Spleen (tissue), 11 donors: Measurements from ENCODE around the gene CD300LG. TPM values are rescaled to one million over a fixed set of nuclear protein-coding genes. Genes with fewer than 3 reads are reported as not detected.

Experiments used
- DNase-seq: peaks from one replicate; pipeline ENCODE4 v3.0.0-alpha.2; 2020
- H3K27ac ChIP-seq, 8 donors: fragments of 200-600 bp; sonication (generic) in 7 of 8; 1 replicate in 4 of 8; 2 replicates in 4 of 8; pipeline versions ENCODE4 v1.5.0 to v1.8.0; 2016 to 2021; ENCODE audit warnings: inconsistent platforms in 4 of 8, mild to moderate bottlenecking in 4 of 8, moderate library complexity in 1 of 8
- H3K27me3 ChIP-seq, 7 donors: fragments of 200-600 bp; sonication (generic) in 6 of 7; replicated peaks in 1 of 7; 1 replicate in 4 of 7; 2 replicates in 3 of 7; pipeline versions ENCODE4 v1.5.0 to v1.8.0; 2016 to 2021; ENCODE audit warnings: inconsistent platforms in 3 of 7, mild to moderate bottlenecking in 1 of 7
- H3K36me3 ChIP-seq, 6 donors: fragments of 200-600 bp; sonication (generic) in 5 of 6; 1 replicate in 4 of 6; 2 replicates in 2 of 6; pipeline versions ENCODE4 v1.5.0 to v1.8.0; 2016 to 2021; ENCODE audit warnings: inconsistent platforms in 2 of 6
- H3K4me1 ChIP-seq, 6 donors: fragments of 200-600 bp; sonication (generic) in 5 of 6; 1 replicate in 3 of 6; 2 replicates in 3 of 6; pipeline versions ENCODE4 v1.5.0 to v1.8.0; 2016 to 2021; ENCODE audit warnings: inconsistent platforms in 3 of 6
- H3K4me3 ChIP-seq, 8 donors: fragments of 200-600 bp; sonication (generic) in 7 of 8; 1 replicate in 4 of 8; 2 replicates in 4 of 8; pipeline versions ENCODE4 v1.5.0 to v1.8.0; 2016 to 2021; ENCODE audit warnings: inconsistent platforms in 4 of 8, mild to moderate bottlenecking in 4 of 8, moderate library complexity in 2 of 8
- H3K9me3 ChIP-seq, 8 donors: fragments of 200-600 bp; sonication (generic) in 7 of 8; 1 replicate in 4 of 8; 2 replicates in 4 of 8; pipeline versions ENCODE4 v1.5.0 to v1.8.0; 2016 to 2021; ENCODE audit warnings: inconsistent platforms in 4 of 8
- POLR2A ChIP-seq, 3 donors: fragments of 450-650 bp; IDR thresholded peaks; one replicate each; pipeline ENCODE4 v1.5.1; 2017; ENCODE audit warnings: antibody characterized with exemption in 3 of 3, mild to moderate bottlenecking in 1 of 3
- POLR2AphosphoS5 ChIP-seq, 3 donors: sonication (generic); formaldehyde crosslinking; IDR thresholded peaks; one replicate each; pipeline ENCODE4 v1.5.1; 2017; ENCODE audit warnings: antibody characterized with exemption in 3 of 3
- WGBS, 5 donors: extraction: QIAGEN DNeasy Blood & Tissue Kit in 3 of 5; methylation state at CpG; one replicate each; pipeline versions ENCODE4 v1.1.5 to v1.1.7; 2013 to 2018; 5-methylcytosine and 5-hydroxymethylcytosine counted together
- intact Hi-C: fragments of 100-400 bp; cut with DNase I; formaldehyde crosslinking; loops from one replicate; pipeline ENCODE4 v1.15.0; 2023; ENCODE audit warnings: low total_unique reads
- polyA plus RNA-seq, 3 donors: library from polyadenylated mRNA; stranded (reverse); fragments of 200-250 nt; gene quantifications; one replicate each; pipeline ENCODE4 v1.2.1, GENCODE V29; 2013
- total RNA-seq, 7 donors: library from RNA; depleted of rRNA in 3 of 7; stranded (reverse); fragments of >200 nt in 3 of 7; fragmentation: NEBNext Ultra II Directional in 4 of 7; extraction: Animal tissue kit (Norgen Biotek cat#: 25700) in 4 of 7; gene quantifications; one replicate each; pipeline versions ENCODE4 v1.1.0 to v1.2.1, GENCODE V29; 2016 to 2021
- TF ChIP-seq, protein P1 (sequence below), 11 experiments: fragments of 200-600 bp in 7 of 11; fragments of 450-650 bp in 4 of 11; sonication (generic) in 4 of 11; IDR thresholded peaks in 8 of 11; conservative IDR thresholded peaks in 3 of 11; 1 replicate in 7 of 11; 2 replicates in 4 of 11; pipeline versions ENCODE4 v1.4.0 to v1.8.0; 2016 to 2021; ENCODE audit warnings: antibody characterized with exemption in 11 of 11, inconsistent platforms in 4 of 11, mild to moderate bottlenecking in 1 of 11
- donor health status: healthy with polysubstance abuse.
- donor health status: DM: no; HTN: no; CAD: no; lungs with moderate emphysema.
- donor health status: DM: no; HTN: no; CAD: no.
- donor health status: Bipolar disorder and iron deficiency.
- donor health status: healthy.
- donor health status: DM: no; HTN: no; CAD: no.
- donor health status: DM: yes; HTN: yes; CAD: no.

CD300LG gene
- total and polyA plus RNA-seq, 10 donors: 0.33 to 5.3 (median 2.2) TPM

DNA sequence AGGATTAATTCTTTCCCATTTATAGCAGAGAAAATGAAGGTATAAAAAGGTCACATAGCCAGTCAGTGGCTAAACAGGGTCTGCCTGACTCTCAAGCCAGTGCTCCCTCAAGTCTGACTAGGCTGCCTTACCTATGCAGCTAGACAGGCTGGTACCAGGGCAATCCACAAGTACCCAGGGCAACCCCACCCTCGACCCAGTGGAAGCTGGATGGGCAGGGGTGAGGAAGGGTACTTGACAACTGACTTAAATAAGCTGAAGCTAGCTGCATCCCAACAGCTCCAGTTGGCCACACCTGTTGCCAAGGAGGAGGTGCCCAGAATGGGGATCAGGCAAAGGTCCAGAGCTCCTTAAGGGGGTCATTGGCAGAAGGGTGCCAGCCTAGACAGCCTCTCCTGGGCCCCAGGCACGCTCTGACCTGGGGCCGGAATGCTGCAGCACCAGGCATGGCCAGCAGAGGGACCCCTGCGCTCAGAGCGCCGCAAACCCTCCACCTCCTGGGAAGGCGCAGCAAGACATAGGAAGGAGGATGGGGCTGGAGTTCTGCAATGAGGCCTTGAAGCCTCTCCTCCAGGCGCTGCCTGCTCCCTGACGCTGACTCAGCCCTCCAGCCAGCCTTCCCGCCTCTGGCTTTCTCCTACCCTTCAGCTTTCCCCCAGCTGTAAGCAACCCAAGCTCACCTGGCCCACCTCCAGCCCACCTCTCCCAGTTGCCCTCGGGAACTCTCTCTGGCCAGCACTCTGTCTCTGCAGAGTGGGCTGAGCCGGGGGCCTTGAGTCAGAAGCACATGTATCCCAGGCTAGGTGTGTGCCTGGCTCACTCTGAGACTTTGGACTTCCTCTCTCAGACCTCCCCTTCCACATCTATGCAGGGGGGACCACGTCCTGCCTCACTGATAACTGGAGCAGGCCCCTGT is 31.5 kb downstream of the CD300LG start:
- intact Hi-C loops: no loop called here
- Histone ChIP-seq H3K4me3 (no peak overlapping the region), H3K36me3 (no peaks in the 10 kb centered on the region), H3K27me3 (peaks cover 0 to 18% (median 0%) of the 10 kb centered on the region in 7 donors), H3K9me3 (no peaks in the 10 kb centered on the region), H3K27ac (no peak overlapping the region), H3K4me1 (peaks cover 0 to 14% (median 8%) of the 10 kb centered on the region in 6 donors)
- WGBS, 5 donors: 22 to 29% (median 24%) methylated on average over 7 to 13 of the region's 13 CpGs
- DNase-seq: peak; percentile 90
- TF ChIP-seq POLR2A (IDR thresholded peaks at IDR 0.05): no peak
- TF ChIP-seq POLR2AphosphoS5 (IDR thresholded peaks at IDR 0.05): peak in 1 of 3 donors; percentile 44
- TF ChIP-seq, protein P1, sequence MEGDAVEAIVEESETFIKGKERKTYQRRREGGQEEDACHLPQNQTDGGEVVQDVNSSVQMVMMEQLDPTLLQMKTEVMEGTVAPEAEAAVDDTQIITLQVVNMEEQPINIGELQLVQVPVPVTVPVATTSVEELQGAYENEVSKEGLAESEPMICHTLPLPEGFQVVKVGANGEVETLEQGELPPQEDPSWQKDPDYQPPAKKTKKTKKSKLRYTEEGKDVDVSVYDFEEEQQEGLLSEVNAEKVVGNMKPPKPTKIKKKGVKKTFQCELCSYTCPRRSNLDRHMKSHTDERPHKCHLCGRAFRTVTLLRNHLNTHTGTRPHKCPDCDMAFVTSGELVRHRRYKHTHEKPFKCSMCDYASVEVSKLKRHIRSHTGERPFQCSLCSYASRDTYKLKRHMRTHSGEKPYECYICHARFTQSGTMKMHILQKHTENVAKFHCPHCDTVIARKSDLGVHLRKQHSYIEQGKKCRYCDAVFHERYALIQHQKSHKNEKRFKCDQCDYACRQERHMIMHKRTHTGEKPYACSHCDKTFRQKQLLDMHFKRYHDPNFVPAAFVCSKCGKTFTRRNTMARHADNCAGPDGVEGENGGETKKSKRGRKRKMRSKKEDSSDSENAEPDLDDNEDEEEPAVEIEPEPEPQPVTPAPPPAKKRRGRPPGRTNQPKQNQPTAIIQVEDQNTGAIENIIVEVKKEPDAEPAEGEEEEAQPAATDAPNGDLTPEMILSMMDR (IDR thresholded peaks at IDR 0.05 in 8 of 11, conservative IDR thresholded peaks at IDR 0.05 in 3 of 11): peak; percentile 60 to 98 (median 94)

DNA sequence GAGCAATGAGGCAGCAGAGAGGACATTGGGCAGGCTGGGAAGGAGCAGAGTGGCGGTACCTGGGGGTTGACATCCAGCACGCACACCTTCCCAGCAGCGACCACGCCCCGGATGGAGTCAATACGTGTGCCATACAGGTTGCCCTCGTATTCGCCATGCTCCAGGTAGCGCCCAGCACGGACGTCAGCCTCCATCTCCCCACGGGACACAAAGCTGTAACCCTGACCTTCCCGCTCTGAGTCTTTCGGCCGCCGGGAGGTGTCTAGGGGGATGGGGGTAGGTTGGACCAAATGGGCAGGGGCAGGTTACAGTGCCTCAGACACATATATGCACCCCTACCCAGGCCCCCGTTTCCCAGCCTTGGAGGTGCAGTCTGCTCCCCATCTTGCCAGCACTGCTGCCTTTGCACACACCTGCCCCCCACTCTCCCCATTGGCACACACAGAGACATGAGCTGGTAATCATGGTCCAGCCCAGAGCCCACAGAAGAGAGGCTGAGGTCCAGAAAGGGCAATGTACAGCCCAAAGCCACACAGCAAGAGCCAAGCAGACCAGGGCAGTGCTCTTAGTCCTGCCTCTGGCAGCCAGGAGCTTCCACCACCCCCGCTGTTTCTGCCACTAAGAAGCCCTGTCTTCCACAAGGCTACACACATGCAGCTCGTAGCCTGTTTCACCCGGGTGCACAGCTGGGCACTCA is 32.9 kb downstream of the CD300LG start:
- no peak overlapping the region for H3K4me3 ChIP-seq
- H3K36me3 ChIP-seq: no peaks in the 10 kb centered on the region
- peaks cover 0 to 14% (median 8%) of the 10 kb centered on the region in 6 donors for H3K4me1 ChIP-seq
- no peaks in the 10 kb centered on the region for H3K9me3 ChIP-seq
- DNase-seq: peak; percentile 47
- intact Hi-C loops: no loop called here
- H3K27ac ChIP-seq: no peak overlapping the region
- WGBS, 5 donors: 84 to 90% (median 88%) methylated on average over 10 to 20 of the region's 20 CpGs
- TF ChIP-seq, protein P1 (IDR thresholded peaks at IDR 0.05 in 8 of 11, conservative IDR thresholded peaks at IDR 0.05 in 3 of 11): no peak
- TF ChIP-seq POLR2AphosphoS5 (IDR thresholded peaks at IDR 0.05) (no peak), POLR2A (IDR thresholded peaks at IDR 0.05) (no peak)
- H3K27me3 ChIP-seq: peaks cover 0 to 18% (median 0%) of the 10 kb centered on the region in 7 donors

DNA sequence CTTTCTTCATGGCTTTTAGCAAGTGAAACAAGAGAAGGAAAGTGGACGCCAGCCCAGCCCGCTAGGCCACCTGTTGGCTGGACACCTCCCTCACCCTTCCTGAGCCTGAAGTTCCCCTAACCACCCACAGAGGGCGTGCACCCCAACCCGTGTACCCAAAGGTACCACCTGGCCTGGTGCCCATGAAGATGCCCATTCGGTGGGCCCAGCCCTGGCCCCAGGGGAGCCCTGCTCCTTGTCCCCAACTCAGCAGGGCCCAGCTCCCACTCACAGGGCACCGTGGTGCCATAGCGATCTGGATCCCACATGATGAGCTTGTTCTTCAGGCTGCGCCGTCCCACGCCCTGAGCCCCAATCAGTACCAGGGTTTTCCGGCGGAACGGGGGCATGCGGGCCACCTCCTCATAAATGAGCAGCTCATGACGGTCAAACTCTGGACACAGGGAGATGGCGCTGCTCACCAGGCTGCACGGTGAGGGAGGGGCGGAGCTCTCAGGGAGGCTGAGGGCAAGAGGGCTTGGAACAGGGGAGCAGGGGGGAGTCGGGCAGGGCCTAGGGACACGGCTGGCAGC is 33.5 kb downstream of the CD300LG start:
- Histone ChIP-seq H3K27ac (no peak overlapping the region), H3K9me3 (no peaks in the 10 kb centered on the region), H3K36me3 (no peaks in the 10 kb centered on the region), H3K27me3 (peaks cover 0 to 18% (median 0%) of the 10 kb centered on the region in 7 donors), H3K4me3 (no peak overlapping the region), H3K4me1 (peaks cover 0 to 14% (median 8%) of the 10 kb centered on the region in 6 donors)
- no peak for TF ChIP-seq POLR2AphosphoS5 (IDR thresholded peaks at IDR 0.05)
- TF ChIP-seq, protein P1 (IDR thresholded peaks at IDR 0.05 in 8 of 11, conservative IDR thresholded peaks at IDR 0.05 in 3 of 11): peak in 10 of 11 experiments; percentile 11 to 75 (median 60)
- WGBS, 5 donors: 75 to 83% (median 79%) methylated on average over 12 to 20 of the region's 20 CpGs
- peak; percentile 73 for DNase-seq
- intact Hi-C loops: no loop called here
